WTC11 (cell line): ENCODE measurements around the gene ASCC1.

ENCODE experiments used
- E2F4 ChIP-seq: sonication (generic); formaldehyde crosslinking; IDR thresholded peaks from 2 replicates; pipeline ENCODE4 v1.8.1; 2022; ENCODE audit warnings: low read depth, mild to moderate bottlenecking, moderate library complexity, missing genetic modification reagents, borderline replicate concordance
- FOXK1 ChIP-seq: sonication (generic); formaldehyde crosslinking; IDR thresholded peaks from 2 replicates; pipeline ENCODE4 v1.8.0; 2022; ENCODE audit warnings: mild to moderate bottlenecking, moderate library complexity, missing genetic modification reagents
- NR3C1 ChIP-seq: sonication (generic); formaldehyde crosslinking; conservative IDR thresholded peaks from 2 replicates; pipeline ENCODE4 v1.8.1; 2023; ENCODE audit warnings: low read depth, mild to moderate bottlenecking, missing genetic modification reagents
- ZNF317 ChIP-seq: sonication (generic); formaldehyde crosslinking; IDR thresholded peaks from 2 replicates; pipeline ENCODE4 v1.8.1; 2023; ENCODE audit warnings: low read depth, mild to moderate bottlenecking, moderate library complexity, missing genetic modification reagents, borderline replicate concordance
- TF ChIP-seq, protein P1 (sequence below): sonication (generic); formaldehyde crosslinking; conservative IDR thresholded peaks from 2 replicates; pipeline ENCODE4 v1.8.1; 2023; ENCODE audit warnings: mild to moderate bottlenecking, low read depth, missing genetic modification reagents, moderate library complexity

DNA sequence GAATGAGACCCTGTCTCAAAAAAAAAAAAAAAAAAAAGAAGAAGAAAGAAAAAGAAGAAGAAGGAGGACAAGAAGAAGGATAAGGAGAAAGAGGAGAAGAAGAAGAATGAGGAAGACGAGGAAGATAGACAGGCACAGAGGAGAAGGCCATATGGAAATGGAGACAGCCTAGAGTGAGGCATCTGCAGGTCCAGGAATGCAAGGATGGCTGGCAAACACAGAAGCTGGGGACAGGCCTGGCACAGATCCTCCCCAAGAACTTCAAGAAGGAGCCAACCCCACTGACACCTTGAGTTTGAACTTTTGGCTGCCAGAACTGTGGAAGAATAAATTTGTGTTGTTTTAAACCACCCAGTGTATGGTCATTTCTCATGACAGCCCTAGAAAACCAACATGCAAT lies 166.6 kb downstream of the ASCC1 start:
- no peak for TF ChIP-seq E2F4 (CRISPR knock-in tag)
- no peak for TF ChIP-seq FOXK1
- no peak for TF ChIP-seq ZNF317 (CRISPR knock-in tag)
- TF ChIP-seq, protein P1, sequence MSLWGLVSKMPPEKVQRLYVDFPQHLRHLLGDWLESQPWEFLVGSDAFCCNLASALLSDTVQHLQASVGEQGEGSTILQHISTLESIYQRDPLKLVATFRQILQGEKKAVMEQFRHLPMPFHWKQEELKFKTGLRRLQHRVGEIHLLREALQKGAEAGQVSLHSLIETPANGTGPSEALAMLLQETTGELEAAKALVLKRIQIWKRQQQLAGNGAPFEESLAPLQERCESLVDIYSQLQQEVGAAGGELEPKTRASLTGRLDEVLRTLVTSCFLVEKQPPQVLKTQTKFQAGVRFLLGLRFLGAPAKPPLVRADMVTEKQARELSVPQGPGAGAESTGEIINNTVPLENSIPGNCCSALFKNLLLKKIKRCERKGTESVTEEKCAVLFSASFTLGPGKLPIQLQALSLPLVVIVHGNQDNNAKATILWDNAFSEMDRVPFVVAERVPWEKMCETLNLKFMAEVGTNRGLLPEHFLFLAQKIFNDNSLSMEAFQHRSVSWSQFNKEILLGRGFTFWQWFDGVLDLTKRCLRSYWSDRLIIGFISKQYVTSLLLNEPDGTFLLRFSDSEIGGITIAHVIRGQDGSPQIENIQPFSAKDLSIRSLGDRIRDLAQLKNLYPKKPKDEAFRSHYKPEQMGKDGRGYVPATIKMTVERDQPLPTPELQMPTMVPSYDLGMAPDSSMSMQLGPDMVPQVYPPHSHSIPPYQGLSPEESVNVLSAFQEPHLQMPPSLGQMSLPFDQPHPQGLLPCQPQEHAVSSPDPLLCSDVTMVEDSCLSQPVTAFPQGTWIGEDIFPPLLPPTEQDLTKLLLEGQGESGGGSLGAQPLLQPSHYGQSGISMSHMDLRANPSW, result no peak
- no peak for TF ChIP-seq NR3C1
